NB4 (cell line): Measurements from ENCODE around the gene MARCHF11.

ENCODE experiments used
- CTCF ChIP-seq: IDR thresholded peaks from one replicate; pipeline ENCODE4 v1.5.1; 2012; ENCODE audit warnings: low read depth, low read length
- MAX ChIP-seq: IDR thresholded peaks from 2 replicates; pipeline ENCODE4 v1.6.1; 2011; ENCODE audit warnings: low read depth, low read length
- POLR2A ChIP-seq: IDR thresholded peaks from 2 replicates; pipeline ENCODE4 v1.6.1; 2011; ENCODE audit warnings: mild to moderate bottlenecking; ENCODE audit not compliant: insufficient read length; ENCODE audit errors: extremely low read depth

GRCh38 chr5:16104961-16105360 lies 74.6 kb downstream of the MARCHF11 start:
- TF ChIP-seq POLR2A (no peak), CTCF (no peak), MAX (no peak)
